Measurements from ENCODE around the gene PTPRJ.

PTPRJ gene

GRCh38 chr11:48141475-48142122, 161.2 kb downstream of the PTPRJ start:
- no peak for TF ChIP-seq ZNF274 (IDR thresholded peaks at IDR 0.05; ENCODE audit: low read depth, low read length)
- H3K4me3 ChIP-seq (ENCODE audit: low read length): no peak overlapping the region

- no peak overlapping the region for H3K4me3 ChIP-seq (ENCODE audit: low read length)
- no peak for TF ChIP-seq ZNF274 (IDR thresholded peaks at IDR 0.05; ENCODE audit: low read depth, low read length)
Observed at GRCh38 chr11:48142889-48143288, 162.5 kb downstream of the PTPRJ start.

- H3K4me3 ChIP-seq (ENCODE audit: low read length): no peak overlapping the region
- no peak for TF ChIP-seq ZNF274 (IDR thresholded peaks at IDR 0.05; ENCODE audit: low read depth, low read length)
Observed at GRCh38 chr11:48148749-48149148, 168.4 kb downstream of the PTPRJ start.

GRCh38 chr11:48150213-48150612, 169.9 kb downstream of the PTPRJ start:
- H3K4me3 ChIP-seq (ENCODE audit: low read length): no peak overlapping the region
- no peak for TF ChIP-seq ZNF274 (IDR thresholded peaks at IDR 0.05; ENCODE audit: low read depth, low read length)

DNA sequence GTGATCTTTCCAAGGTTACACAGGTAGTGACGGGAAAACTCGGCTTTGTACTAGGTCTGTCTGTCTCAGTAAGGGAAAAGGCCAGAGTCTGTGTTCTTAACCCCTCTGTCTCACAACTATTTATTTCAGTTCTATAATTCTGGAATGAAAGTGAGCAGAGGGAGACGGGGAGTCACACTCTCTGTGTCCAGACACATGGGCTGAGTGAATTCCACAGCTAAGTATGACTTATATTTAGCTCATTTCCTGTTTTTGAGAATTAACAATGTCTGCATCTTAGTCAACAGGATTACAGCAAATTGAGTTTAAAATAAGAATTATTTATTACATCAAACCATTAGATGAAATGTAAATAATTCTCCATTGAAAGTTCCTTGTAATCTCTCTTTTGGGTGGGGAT, 173.8 kb downstream of the PTPRJ start:
- no peak overlapping the region for H3K4me3 ChIP-seq (ENCODE audit: low read length)
- no peak for TF ChIP-seq ZNF274 (IDR thresholded peaks at IDR 0.05; ENCODE audit: low read depth, low read length)

GRCh38 chr11:48161951-48162884, 181.9 kb downstream of the PTPRJ start:
- H3K4me3 ChIP-seq (ENCODE audit: low read length): no peak overlapping the region
- TF ChIP-seq ZNF274 (IDR thresholded peaks at IDR 0.05; ENCODE audit: low read depth, low read length): no peak

DNA sequence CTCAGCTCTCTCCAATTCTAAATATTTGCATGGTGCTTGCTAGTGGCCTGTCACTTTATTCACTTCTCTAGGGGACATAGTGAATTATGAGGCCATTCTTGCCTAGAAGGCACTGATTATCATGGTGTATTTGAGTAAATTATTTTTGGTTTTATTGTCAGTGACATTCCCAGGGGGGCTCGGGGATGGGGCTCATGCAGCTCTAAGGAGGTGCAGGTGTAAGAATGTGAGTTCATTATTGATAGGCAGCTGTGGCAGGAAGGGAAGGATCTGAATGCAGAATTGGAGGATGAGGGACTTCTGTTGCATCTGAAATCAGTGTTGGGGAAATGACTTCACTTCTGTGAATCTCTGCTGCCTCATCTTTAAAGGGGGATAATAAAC, 182.5 kb downstream of the PTPRJ start:
- H3K4me3 ChIP-seq (ENCODE audit: low read length): no peak overlapping the region
- TF ChIP-seq ZNF274 (IDR thresholded peaks at IDR 0.05; ENCODE audit: low read depth, low read length): no peak

DNA sequence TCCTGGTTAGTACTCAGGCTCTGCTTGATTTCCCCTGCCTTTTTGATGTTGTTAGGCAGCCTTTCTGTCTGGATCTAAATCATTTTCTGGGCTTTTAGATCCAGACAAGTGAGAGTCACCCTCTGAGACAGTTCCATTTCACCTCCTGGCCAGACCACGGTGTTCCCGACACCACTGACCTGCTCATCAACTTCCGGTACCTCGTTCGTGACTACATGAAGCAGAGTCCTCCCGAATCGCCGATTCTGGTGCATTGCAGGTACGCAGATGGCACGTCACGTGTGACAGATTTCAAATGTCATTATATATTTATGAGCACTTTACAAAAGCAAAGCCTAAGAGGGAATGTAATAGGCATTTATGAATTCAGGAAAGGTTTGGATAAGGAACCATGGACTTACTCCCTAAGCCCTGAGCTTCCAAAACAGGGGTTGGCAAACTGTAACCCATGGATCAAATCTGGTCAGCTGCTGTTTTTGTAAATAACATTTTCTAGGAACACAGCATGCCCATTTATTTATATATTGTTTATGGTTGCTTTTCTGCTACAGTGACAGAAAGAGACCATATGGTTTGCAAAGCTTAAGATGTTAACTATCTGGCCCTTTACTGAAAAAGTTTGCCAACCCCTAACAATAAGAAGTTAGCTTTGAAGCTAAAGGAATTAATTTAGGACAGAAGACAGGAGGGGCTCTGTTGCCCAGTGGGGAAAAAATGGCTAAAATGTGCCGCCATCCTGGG, 183.2 kb downstream of the PTPRJ start:
- TF ChIP-seq ZNF274 (IDR thresholded peaks at IDR 0.05; ENCODE audit: low read depth, low read length): no peak

DNA sequence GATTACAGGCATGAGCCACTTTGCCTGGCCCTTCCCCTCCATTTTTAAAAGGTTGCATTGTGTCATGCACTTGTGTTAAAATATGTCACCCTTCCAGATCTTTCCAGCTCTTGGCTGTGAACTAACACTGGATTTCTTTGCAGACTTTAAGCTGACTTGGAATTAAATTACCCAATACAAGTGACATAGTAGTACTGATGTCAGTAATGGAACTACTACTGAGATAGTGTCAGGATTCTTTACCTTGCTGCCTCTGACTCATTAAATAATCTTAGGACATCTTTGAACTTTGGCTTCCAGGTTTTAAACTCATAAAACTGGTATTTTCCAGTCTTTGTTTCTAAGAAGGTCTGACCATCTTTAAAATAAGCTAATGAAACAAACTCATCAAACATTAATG, 184.5 kb downstream of the PTPRJ start:
- H3K4me3 ChIP-seq (ENCODE audit: low read length): no peak overlapping the region
- no peak for TF ChIP-seq ZNF274 (IDR thresholded peaks at IDR 0.05; ENCODE audit: low read depth, low read length)

More for the DNA sequence above, 183.2 kb downstream of the PTPRJ start:
- no peak overlapping the region for H3K4me3 ChIP-seq (ENCODE audit: low read length)

GRCh38 chr11:48165426-48165825, 185.1 kb downstream of the PTPRJ start:
- no peak for TF ChIP-seq ZNF274 (IDR thresholded peaks at IDR 0.05; ENCODE audit: low read depth, low read length)
- H3K4me3 ChIP-seq (ENCODE audit: low read length): no peak overlapping the region

- no peak for TF ChIP-seq ZNF274 (IDR thresholded peaks at IDR 0.05; ENCODE audit: low read depth, low read length)
- H3K4me3 ChIP-seq (ENCODE audit: low read length): no peak overlapping the region
Observed at GRCh38 chr11:48167380-48167779, 187.0 kb downstream of the PTPRJ start.

GRCh38 chr11:48168815-48169214, 188.5 kb downstream of the PTPRJ start:
- no peak for TF ChIP-seq ZNF274 (IDR thresholded peaks at IDR 0.05; ENCODE audit: low read depth, low read length)
- no peak overlapping the region for H3K4me3 ChIP-seq (ENCODE audit: low read length)

DNA sequence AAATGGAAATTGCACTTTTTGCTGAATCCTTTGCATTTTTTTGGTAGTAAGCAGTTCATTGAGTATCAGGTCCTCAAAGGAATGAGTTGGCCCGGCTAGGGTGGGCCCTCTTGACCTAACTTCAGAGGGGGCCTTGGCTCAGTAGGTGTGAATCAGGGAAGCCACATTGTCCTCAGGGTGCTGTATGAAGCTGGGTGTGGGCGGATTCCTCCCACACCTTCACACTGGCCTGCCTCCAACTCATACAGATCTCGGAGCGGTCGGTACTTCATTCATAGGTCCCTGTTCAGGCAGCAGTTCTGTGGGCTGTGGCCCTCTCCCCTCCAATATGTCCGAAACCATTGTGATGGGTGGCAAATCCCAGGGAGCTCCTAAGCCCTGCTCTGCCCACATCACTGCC, 188.9 kb downstream of the PTPRJ start:
- no peak overlapping the region for H3K4me3 ChIP-seq (ENCODE audit: low read length)
- TF ChIP-seq ZNF274 (IDR thresholded peaks at IDR 0.05; ENCODE audit: low read depth, low read length): no peak

DNA sequence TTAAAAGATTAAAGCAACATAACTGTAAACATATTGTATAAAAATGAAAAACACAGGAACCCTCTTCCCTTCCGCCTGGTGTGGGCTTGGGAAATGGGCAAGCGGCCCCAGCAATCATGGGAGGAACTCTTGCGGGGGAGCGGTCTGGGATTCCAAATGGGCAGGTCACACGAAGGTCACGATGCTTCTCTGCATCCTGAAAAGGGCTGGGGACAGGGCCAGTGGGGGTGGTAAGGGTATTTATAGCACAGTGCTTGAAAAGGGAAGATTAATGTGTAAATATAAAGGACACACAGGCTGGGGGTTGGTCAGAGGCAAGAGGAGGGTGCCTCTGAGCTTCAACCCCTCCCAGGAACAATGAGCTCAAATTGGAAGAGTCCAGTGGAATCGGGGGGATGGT, 189.4 kb downstream of the PTPRJ start:
- TF ChIP-seq ZNF274 (IDR thresholded peaks at IDR 0.05; ENCODE audit: low read depth, low read length): no peak
- H3K4me3 ChIP-seq (ENCODE audit: low read length): no peak overlapping the region
